ENCODE results near the gene TYW1B.
"Not testable (repeated sequence)": the region's sequence is repeated elsewhere in the genome, so short reads cannot be mapped to it uniquely, and the experiment has no call there.

Gene TYW1B

GRCh38 chr7:72818663-72819361, 9.2 kb downstream of the TYW1B start:
- H2AFZ ChIP-seq (ENCODE audit: low read depth); H3K4me2 ChIP-seq; H3K36me3 ChIP-seq (ENCODE audit: insufficient read depth); H3K9ac ChIP-seq; H4K20me1 ChIP-seq (ENCODE audit: insufficient read depth); H3K27me3 ChIP-seq (ENCODE audit: insufficient read depth, low read depth); H3K27ac ChIP-seq; H3K4me3 ChIP-seq (IDR thresholded peaks at IDR 0.05; ENCODE audit: insufficient read depth, low read depth, low read length): not testable (repeated sequence)
- Histone ChIP-seq H3K79me2 (ENCODE audit: insufficient read depth, low read depth) (peaks cover 51% of the 10 kb centered on the region), H3K4me1 (ENCODE audit: low read depth, poor library complexity, severe bottlenecking) (peaks cover 33% of the 10 kb centered on the region)

DNA sequence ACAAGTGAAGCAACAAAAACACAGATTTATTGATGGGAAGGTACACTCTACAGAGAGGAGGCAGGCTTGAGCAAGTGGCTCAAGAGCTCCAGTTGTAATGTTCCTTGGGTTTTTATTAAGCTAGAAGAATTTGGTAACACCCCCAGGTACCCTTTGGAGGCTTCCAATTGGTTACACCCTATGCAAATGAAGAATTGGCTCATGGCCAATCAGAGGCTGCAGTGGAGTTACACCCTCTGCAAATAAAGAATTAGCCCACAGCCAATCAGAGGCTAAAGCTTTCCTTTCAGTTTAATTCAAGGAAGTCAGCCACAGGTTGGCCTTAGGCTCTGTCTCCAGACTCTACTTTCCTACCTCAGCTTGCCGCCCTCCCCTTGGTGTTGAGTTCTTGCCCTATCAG, 10.3 kb downstream of the TYW1B start:
- H3K4me2 ChIP-seq; H3K9ac ChIP-seq; H3K27me3 ChIP-seq (ENCODE audit: insufficient read depth, low read depth); H4K20me1 ChIP-seq (ENCODE audit: insufficient read depth); H3K36me3 ChIP-seq (ENCODE audit: insufficient read depth); H3K4me3 ChIP-seq (IDR thresholded peaks at IDR 0.05; ENCODE audit: insufficient read depth, low read depth, low read length); H3K27ac ChIP-seq; H2AFZ ChIP-seq (ENCODE audit: low read depth): not testable (repeated sequence)
- H3K79me2 ChIP-seq (ENCODE audit: insufficient read depth, low read depth) = peaks cover 44% of the 10 kb centered on the region
- peaks cover 22% of the 10 kb centered on the region for H3K4me1 ChIP-seq (ENCODE audit: low read depth, poor library complexity, severe bottlenecking)

- not testable (repeated sequence) for H3K36me3 ChIP-seq (ENCODE audit: insufficient read depth); H3K27me3 ChIP-seq (ENCODE audit: insufficient read depth, low read depth); H3K4me3 ChIP-seq (IDR thresholded peaks at IDR 0.05; ENCODE audit: insufficient read depth, low read depth, low read length); H4K20me1 ChIP-seq (ENCODE audit: insufficient read depth); H3K9ac ChIP-seq; H3K27ac ChIP-seq; H3K4me2 ChIP-seq; H2AFZ ChIP-seq (ENCODE audit: low read depth)
- Histone ChIP-seq H3K4me1 (ENCODE audit: low read depth, poor library complexity, severe bottlenecking) (peaks cover 11% of the 10 kb centered on the region), H3K79me2 (ENCODE audit: insufficient read depth, low read depth) (peaks cover 38% of the 10 kb centered on the region)
Observed at GRCh38 chr7:72816370-72817157, 11.4 kb downstream of the TYW1B start.

- H3K4me1 ChIP-seq (ENCODE audit: low read depth, poor library complexity, severe bottlenecking); H3K4me2 ChIP-seq; H3K4me3 ChIP-seq (IDR thresholded peaks at IDR 0.05; ENCODE audit: insufficient read depth, low read depth, low read length); H2AFZ ChIP-seq (ENCODE audit: low read depth); H3K36me3 ChIP-seq (ENCODE audit: insufficient read depth); H3K79me2 ChIP-seq (ENCODE audit: insufficient read depth, low read depth); H4K20me1 ChIP-seq (ENCODE audit: insufficient read depth); H3K9ac ChIP-seq; H3K27me3 ChIP-seq (ENCODE audit: insufficient read depth, low read depth); H3K27ac ChIP-seq: not testable (repeated sequence)
Observed at GRCh38 chr7:72810437-72810836, 17.6 kb downstream of the TYW1B start.

DNA sequence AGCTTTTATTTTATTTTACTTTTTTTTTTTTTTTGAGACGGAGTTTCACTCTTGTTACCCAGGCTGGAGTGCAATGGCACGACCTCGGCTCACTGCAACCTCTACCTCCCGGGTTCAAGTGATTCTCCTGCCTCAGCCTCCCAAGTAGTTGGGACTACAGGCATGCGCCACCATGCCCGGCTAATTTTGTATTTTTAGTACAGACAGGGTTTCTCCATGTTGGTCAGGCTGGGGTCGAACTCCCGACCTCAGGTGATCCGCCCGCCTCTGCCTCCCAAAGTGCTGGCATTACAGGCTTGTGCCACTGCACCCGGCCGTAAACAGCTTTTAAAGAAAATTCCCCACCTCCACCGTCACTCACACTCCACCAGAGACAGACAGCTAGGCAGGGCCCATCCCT, 19.5 kb downstream of the TYW1B start:
- not testable (repeated sequence) for H3K4me2 ChIP-seq; H3K27me3 ChIP-seq (ENCODE audit: insufficient read depth, low read depth); H3K4me1 ChIP-seq (ENCODE audit: low read depth, poor library complexity, severe bottlenecking); H3K36me3 ChIP-seq (ENCODE audit: insufficient read depth); H3K9ac ChIP-seq; H2AFZ ChIP-seq (ENCODE audit: low read depth); H3K4me3 ChIP-seq (IDR thresholded peaks at IDR 0.05; ENCODE audit: insufficient read depth, low read depth, low read length); H3K79me2 ChIP-seq (ENCODE audit: insufficient read depth, low read depth); H4K20me1 ChIP-seq (ENCODE audit: insufficient read depth); H3K27ac ChIP-seq

DNA sequence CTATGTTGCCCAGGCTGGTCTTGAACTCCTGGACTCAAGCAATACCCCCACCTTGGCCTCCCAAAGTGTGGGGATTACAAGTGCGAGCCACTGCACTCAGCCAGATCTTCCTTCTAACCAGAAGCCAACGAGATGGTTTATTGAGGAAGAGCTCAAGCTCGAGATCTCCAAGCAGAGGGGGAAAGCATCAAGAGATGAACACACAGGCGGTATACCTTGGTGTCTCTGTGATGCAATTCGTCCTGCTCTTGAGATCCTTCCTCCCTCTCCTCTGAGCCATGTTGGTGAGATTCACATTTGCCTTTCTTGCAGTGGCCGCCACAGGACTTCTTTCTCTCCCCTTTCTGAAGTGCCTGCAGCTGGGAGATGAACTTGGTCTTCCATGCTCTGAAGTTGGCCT, 21.1 kb downstream of the TYW1B start:
- not testable (repeated sequence) for H3K27ac ChIP-seq; H4K20me1 ChIP-seq (ENCODE audit: insufficient read depth); H3K4me3 ChIP-seq (IDR thresholded peaks at IDR 0.05; ENCODE audit: insufficient read depth, low read depth, low read length); H3K79me2 ChIP-seq (ENCODE audit: insufficient read depth, low read depth); H3K36me3 ChIP-seq (ENCODE audit: insufficient read depth); H2AFZ ChIP-seq (ENCODE audit: low read depth); H3K27me3 ChIP-seq (ENCODE audit: insufficient read depth, low read depth); H3K9ac ChIP-seq; H3K4me2 ChIP-seq; H3K4me1 ChIP-seq (ENCODE audit: low read depth, poor library complexity, severe bottlenecking)

- Histone ChIP-seq H2AFZ (ENCODE audit: low read depth) (no peak overlapping the region), H3K9ac (no peak overlapping the region), H3K79me2 (ENCODE audit: insufficient read depth, low read depth) (no peaks in the 10 kb centered on the region), H3K4me2 (no peak overlapping the region), H4K20me1 (ENCODE audit: insufficient read depth) (no peaks in the 10 kb centered on the region), H3K4me3 (IDR thresholded peaks at IDR 0.05; ENCODE audit: insufficient read depth, low read depth, low read length) (no peak overlapping the region), H3K27ac (peak overlapping the region; percentile 4; the same call in 1 of the 2 replicates), H3K36me3 (ENCODE audit: insufficient read depth) (no peaks in the 10 kb centered on the region; the same call in 1 of the 2 replicates), H3K4me1 (ENCODE audit: low read depth, poor library complexity, severe bottlenecking) (peaks cover 9% of the 10 kb centered on the region), H3K27me3 (ENCODE audit: insufficient read depth, low read depth) (no peaks in the 10 kb centered on the region)
- no peak for TF ChIP-seq CTCF (conservative IDR thresholded peaks at IDR 0.05; ENCODE audit: low read depth, low read length)
Observed at GRCh38 chr7:72805526-72806494, 22.2 kb downstream of the TYW1B start.

DNA sequence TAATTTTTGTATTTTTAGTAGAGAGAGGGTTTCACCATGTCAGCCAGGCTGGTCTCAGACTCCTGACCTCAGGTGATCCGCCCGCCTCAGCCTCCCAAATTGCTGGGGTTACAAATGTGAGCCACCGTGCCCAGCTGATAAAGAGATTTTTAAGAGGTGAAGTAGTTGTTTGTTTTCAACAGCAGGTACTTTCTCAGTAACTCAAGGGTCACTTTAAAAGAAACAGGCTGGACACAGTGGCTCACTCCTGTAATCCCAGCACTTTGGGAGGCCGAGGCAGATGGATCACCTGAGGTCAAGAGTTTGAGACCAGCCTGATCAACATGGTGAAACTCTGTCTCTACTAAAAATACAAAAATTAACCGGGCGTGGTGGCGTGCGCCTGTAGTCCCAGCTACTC, 24.2 kb downstream of the TYW1B start:
- H3K27me3 ChIP-seq (ENCODE audit: insufficient read depth, low read depth); H3K27ac ChIP-seq; H3K4me3 ChIP-seq (IDR thresholded peaks at IDR 0.05; ENCODE audit: insufficient read depth, low read depth, low read length); H2AFZ ChIP-seq (ENCODE audit: low read depth); H3K4me2 ChIP-seq; H4K20me1 ChIP-seq (ENCODE audit: insufficient read depth); H3K4me1 ChIP-seq (ENCODE audit: low read depth, poor library complexity, severe bottlenecking); H3K9ac ChIP-seq; H3K36me3 ChIP-seq (ENCODE audit: insufficient read depth); H3K79me2 ChIP-seq (ENCODE audit: insufficient read depth, low read depth): not testable (repeated sequence)

- H4K20me1 ChIP-seq (ENCODE audit: insufficient read depth); H3K79me2 ChIP-seq (ENCODE audit: insufficient read depth, low read depth); H3K4me1 ChIP-seq (ENCODE audit: low read depth, poor library complexity, severe bottlenecking); H3K27me3 ChIP-seq (ENCODE audit: insufficient read depth, low read depth); H3K4me3 ChIP-seq (IDR thresholded peaks at IDR 0.05; ENCODE audit: insufficient read depth, low read depth, low read length); H3K36me3 ChIP-seq (ENCODE audit: insufficient read depth); H2AFZ ChIP-seq (ENCODE audit: low read depth); H3K4me2 ChIP-seq; H3K9ac ChIP-seq; H3K27ac ChIP-seq: not testable (repeated sequence)
Observed at GRCh38 chr7:72801564-72801963, 26.4 kb downstream of the TYW1B start.
